ENCODE results near the gene SORBS2.
"Not testable (repeated sequence)": the region's sequence is repeated elsewhere in the genome, so short reads cannot be mapped to it uniquely, and the experiment has no call there.

Gene SORBS2

DNA sequence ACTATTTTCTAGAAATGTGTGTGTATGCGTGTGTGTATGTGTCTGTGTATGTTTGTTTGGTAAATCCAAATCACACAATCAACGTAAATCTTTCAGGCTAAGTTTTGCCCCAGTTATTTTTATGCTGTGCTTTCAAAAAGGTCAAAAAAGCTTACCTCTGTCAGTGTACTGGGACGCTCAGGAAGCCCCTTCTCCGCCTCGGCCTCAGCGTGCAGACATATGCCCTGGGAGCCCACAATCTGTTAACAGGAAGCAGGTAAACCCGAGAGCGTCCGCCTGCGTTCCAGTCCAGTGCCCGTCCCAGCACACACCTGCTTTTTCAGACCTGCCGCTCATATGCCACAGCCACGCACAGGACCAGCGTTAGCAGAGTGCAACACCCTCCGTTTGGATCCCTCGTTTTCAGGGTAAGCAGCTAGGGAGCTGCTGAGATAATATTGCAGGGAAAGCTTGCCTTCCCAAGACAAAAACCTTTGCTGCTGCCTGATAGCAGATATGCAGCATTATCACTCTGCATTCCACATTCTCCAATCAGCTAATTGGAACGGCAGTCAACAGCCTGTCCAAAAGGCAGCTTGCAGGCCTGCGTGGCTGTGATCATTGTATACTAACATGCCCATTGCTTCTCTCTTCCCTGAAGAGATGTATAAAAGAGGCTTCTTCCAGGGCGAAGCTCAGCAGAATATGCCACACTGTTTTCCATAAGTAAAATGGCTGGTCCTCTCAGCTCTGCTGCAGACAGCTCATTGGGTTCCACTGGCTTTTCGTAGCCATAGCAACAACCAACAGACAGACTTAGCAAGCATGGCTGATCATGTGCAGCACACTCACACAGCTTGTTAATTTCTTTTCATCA is at the start of gene SORBS2:
TSS of gene SORBS2 (minus strand) at position 686 of the 856 bp plus-strand sequence. CDS start 121,623 bp downstream, outside the sequence.
- no peak for DNase-seq (ENCODE audit: low read depth)

DNA sequence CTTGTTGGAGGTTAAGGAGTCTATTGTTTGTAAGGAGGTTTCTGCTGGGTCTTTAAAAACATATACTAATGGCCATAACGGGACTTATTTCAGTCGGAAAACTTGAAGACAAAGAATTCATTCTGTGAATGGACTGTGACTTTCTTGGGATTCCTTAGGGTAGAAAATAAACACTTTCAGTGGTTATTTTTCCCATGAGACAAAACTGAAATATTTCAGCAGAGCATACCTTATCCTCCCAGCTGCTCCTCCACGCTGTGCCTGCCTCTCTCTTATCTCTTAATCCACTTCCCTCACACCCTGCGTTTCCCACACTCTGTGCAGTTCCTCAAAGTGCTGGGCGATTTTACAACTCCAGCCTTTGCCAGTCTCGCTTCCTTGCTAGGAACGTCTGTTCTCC is 47.1 kb upstream of the SORBS2 start:
- DNase-seq (ENCODE audit: low read depth): no peak

GRCh38 chr4:185857561-185857960 is 45.6 kb upstream of the SORBS2 start:
- DNase-seq (ENCODE audit: low read depth): not testable (repeated sequence)

GRCh38 chr4:185853841-185854240 is 41.8 kb upstream of the SORBS2 start:
- DNase-seq (ENCODE audit: low read depth): no peak

GRCh38 chr4:185852961-185853360 is 41.0 kb upstream of the SORBS2 start:
- no peak for DNase-seq (ENCODE audit: low read depth)

- DNase-seq (ENCODE audit: low read depth): no peak
These were observed 37.9 kb upstream of the SORBS2 start for GRCh38 chr4:185849664-185850550.

- no peak for DNase-seq (ENCODE audit: low read depth)
These were observed 35.5 kb upstream of the SORBS2 start for GRCh38 chr4:185847352-185848097.

- DNase-seq (ENCODE audit: low read depth): no peak
These were observed 34.6 kb upstream of the SORBS2 start for GRCh38 chr4:185846505-185847150.

GRCh38 chr4:185845966-185846365 is 34.0 kb upstream of the SORBS2 start:
- no peak for DNase-seq (ENCODE audit: low read depth)

GRCh38 chr4:185841451-185841850 is 29.5 kb upstream of the SORBS2 start:
- no peak for DNase-seq (ENCODE audit: low read depth)

GRCh38 chr4:185840953-185841352 is 29.0 kb upstream of the SORBS2 start:
- DNase-seq (ENCODE audit: low read depth): no peak

DNA sequence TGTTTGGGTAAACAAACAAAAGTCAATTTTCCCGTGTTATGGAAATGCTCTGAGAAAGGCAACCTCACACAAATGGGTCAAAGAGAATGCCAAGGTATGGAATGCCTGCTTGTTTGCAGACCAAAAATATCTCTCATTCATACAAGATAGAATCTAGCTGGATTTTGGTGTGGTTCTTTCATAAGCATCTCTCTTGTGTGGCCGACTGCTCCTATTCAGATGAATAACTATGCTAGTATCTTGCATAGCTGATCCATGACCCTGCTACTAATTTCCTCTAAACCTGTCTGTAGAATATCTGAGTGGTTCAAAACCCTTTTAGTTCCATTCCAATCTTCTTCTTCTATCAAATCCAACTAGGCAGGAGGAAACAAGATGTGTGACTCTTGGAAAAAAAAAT is 28.2 kb upstream of the SORBS2 start:
- no peak for DNase-seq (ENCODE audit: low read depth)

- no peak for DNase-seq (ENCODE audit: low read depth)
These were observed 27.8 kb upstream of the SORBS2 start for GRCh38 chr4:185839770-185840169.

GRCh38 chr4:185839194-185839712 is 27.3 kb upstream of the SORBS2 start:
- DNase-seq (ENCODE audit: low read depth): no peak

GRCh38 chr4:185838514-185839193 is 26.7 kb upstream of the SORBS2 start:
- no peak for DNase-seq (ENCODE audit: low read depth)

- no peak for DNase-seq (ENCODE audit: low read depth)
These were observed 26.1 kb upstream of the SORBS2 start for GRCh38 chr4:185838104-185838452.

- DNase-seq (ENCODE audit: low read depth): no peak
These were observed 25.6 kb upstream of the SORBS2 start for GRCh38 chr4:185837415-185838103.

DNA sequence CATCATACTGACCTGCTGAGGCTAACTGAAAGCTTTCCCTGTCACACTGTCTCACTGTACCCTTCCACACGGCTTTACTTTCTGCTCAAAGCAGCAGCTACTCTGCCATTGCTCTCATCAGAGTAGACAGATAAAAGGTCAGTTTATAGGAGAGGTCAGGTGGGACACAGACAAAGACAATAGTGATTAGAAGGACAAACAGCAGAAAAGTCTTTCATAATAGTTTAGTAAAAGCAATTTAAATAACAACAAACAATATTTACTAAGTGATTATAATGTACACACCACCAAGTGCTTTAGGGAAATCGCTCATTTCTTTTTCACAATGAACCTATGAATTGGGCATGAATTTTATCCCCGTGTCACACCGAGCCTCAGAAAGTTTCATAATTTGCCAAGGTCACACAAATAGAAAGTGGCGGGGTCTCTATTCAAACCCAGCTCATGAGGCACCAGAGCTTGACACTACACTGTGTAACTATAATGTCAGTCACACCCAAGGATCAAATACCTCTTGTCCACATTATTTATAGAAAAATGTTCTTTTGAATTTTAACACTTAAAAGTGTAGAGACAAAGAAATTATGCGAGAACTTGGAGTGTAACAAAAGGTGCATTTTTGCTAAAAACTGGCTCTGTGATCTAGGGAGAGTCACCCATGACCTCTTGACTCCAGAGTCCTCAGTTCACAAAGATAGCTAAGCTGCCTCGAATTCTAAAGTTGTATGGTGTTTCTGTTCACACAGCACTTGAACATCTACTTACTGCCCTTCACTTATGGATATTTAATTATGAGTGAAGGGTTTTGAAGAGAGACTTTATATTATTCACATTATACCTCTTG is 24.5 kb upstream of the SORBS2 start:
- DNase-seq (ENCODE audit: low read depth): no peak

- no peak for DNase-seq (ENCODE audit: low read depth)
These were observed 23.8 kb upstream of the SORBS2 start for GRCh38 chr4:185835814-185836213.
